GM12878 (cell line): Measurements from ENCODE around the gene CRTC2. TPM values are rescaled to one million over a fixed set of nuclear protein-coding genes. Genes with fewer than 3 reads are reported as not detected.

ENCODE experiments used
- ATAC-seq: fragments of 200-7000 bp; cut with Tn5 transposase; 3 replicates; pipeline ENCODE4 v1.9.1; 2020; ENCODE audit warnings: mild to moderate bottlenecking, moderate library complexity
- BruUV-seq: library from RNA; stranded (reverse); fragments of 400-500 nt; replicated peaks from 2 replicates; lab custom pipeline; 2021; lab: Mats Ljungman, UMichigan
- CTCF ChIA-PET: fragments of 300-600 bp; sonication (Branson Sonifier 250); formaldehyde crosslinking; extraction: SDS; loops from one replicate; lab custom pipeline; 2021; ENCODE audit warnings: inconsistent platforms; lab: Yijun Ruan, JAX
- POLR2A ChIA-PET: fragments of 350-600 bp; formaldehyde crosslinking; extraction: SDS; loops from one replicate; lab custom pipeline; 2021; ENCODE audit warnings: inconsistent platforms; lab: Charles Lee
- RAD21 ChIA-PET: fragments of 300-600 bp; sonication (Branson Sonifier 250); formaldehyde crosslinking; loops from one replicate; lab custom pipeline; 2023; ENCODE audit warnings: antibody characterized with exemption; ENCODE audit not compliant: unreplicated experiment; lab: Charles Lee
- SMC1A ChIA-PET: fragments of 300-600 bp; sonication (Branson Sonifier 250); formaldehyde crosslinking; loops from one replicate; lab custom pipeline; 2023; ENCODE audit not compliant: unreplicated experiment, uncharacterized antibody; lab: Charles Lee
- DNase-seq: peaks from one replicate; pipeline ENCODE4 v3.0.0-alpha.2; 2011; ENCODE audit warnings: low read depth, low spot score
- FAIRE-seq: peaks from 3 replicates; lab custom pipeline; 2011; peaks lifted over from hg19 to GRCh38; lab: Jason Lieb, UNC
- H2AFZ ChIP-seq: 2 replicates; pipeline ENCODE4 v1.6.0; 2011; ENCODE audit warnings: low read depth, low read length, control low read depth; ENCODE audit not compliant: control insufficient read depth
- H3K27ac ChIP-seq: 2 replicates; pipeline ENCODE4 v1.5.1; 2011; ENCODE audit warnings: control low read depth; ENCODE audit not compliant: control insufficient read depth, insufficient read depth
- H3K27me3 ChIP-seq, 2 experiments: replicated peaks in 1 of 2; 2 replicates each; pipeline versions ENCODE4 v1.6.0 to v1.6.1; 2011; ENCODE audit warnings: low read length in 1 of 2; ENCODE audit not compliant: control insufficient read depth in 2 of 2, insufficient read depth in 2 of 2
- H3K36me3 ChIP-seq, 2 experiments: 2 replicates each; pipeline ENCODE4 v1.5.1; 2011; ENCODE audit warnings: low read length in 1 of 2; ENCODE audit not compliant: control insufficient read depth in 2 of 2, insufficient read depth in 2 of 2
- H3K4me1 ChIP-seq: 2 replicates; pipeline ENCODE4 v1.6.1; 2011; ENCODE audit warnings: mild to moderate bottlenecking, low read length, moderate library complexity, mixed read lengths; ENCODE audit not compliant: control insufficient read depth, insufficient read depth
- H3K4me2 ChIP-seq: 2 replicates; pipeline ENCODE4 v1.6.0; 2011; ENCODE audit warnings: control low read depth; ENCODE audit not compliant: control insufficient read depth, insufficient read depth
- H3K4me3 ChIP-seq: fragments of 200-600 bp; sonication (generic); 2 replicates; pipeline ENCODE4 v1.5.1; 2016
- H3K79me2 ChIP-seq: 2 replicates; pipeline ENCODE4 v1.6.0; 2011; ENCODE audit warnings: low read length; ENCODE audit not compliant: control insufficient read depth, insufficient read depth
- H3K9ac ChIP-seq: 2 replicates; pipeline ENCODE4 v1.8.0; 2011; ENCODE audit warnings: low read length, control low read depth, mixed read lengths; ENCODE audit not compliant: control insufficient read depth, insufficient read depth
- H3K9me3 ChIP-seq: replicated peaks from 3 replicates; pipeline ENCODE4 v1.5.1; 2011; ENCODE audit warnings: mild to moderate bottlenecking, low read length; ENCODE audit not compliant: control insufficient read depth, insufficient read depth
- H4K20me1 ChIP-seq: 2 replicates; pipeline ENCODE4 v1.6.0; 2011; ENCODE audit not compliant: control insufficient read depth, insufficient read depth
- JUNB ChIP-seq: IDR thresholded peaks from 2 replicates; pipeline ENCODE4 v1.6.1; 2016; ENCODE audit warnings: antibody characterized with exemption, mild to moderate bottlenecking
- MEF2B ChIP-seq: fragments of 450-650 bp; IDR thresholded peaks from 2 replicates; pipeline ENCODE4 v1.6.1; 2018; ENCODE audit warnings: mild to moderate bottlenecking, moderate library complexity; ENCODE audit not compliant: partially characterized antibody, poor library complexity, severe bottlenecking
- MYB ChIP-seq: fragments of 150-350 bp; IDR thresholded peaks from 2 replicates; pipeline ENCODE4 v1.6.1; 2014; ENCODE audit warnings: mild to moderate bottlenecking, low read depth, low read length, borderline replicate concordance
- TCF3 ChIP-seq: IDR thresholded peaks from 2 replicates; pipeline ENCODE4 v1.6.1; 2012; ENCODE audit warnings: low read depth, mild to moderate bottlenecking, low read length, borderline replicate concordance; ENCODE audit not compliant: insufficient read depth
- ZNF384 ChIP-seq: IDR thresholded peaks from 2 replicates; pipeline ENCODE4 v1.6.1; 2012; ENCODE audit warnings: low read depth, mild to moderate bottlenecking, low read length, improper control_type of control experiment, borderline replicate concordance
- WGBS: methylation state at CpG from one replicate; pipeline ENCODE4 v1.1.6; 2016; ENCODE audit warnings: low lambda C conversion rate; ENCODE audit not compliant: insufficient replicate concordance, insufficient coverage; ENCODE audit errors: missing lambda C conversion rate; 5-methylcytosine and 5-hydroxymethylcytosine counted together
- in situ Hi-C: fragments of 300-500 bp; cut with MboI; formaldehyde crosslinking; loops from 9 replicates; pipeline ENCODE4 v1.14.3; 2018; ENCODE audit warnings: mixed read lengths
- intact Hi-C: fragments of 100-400 bp; cut with micrococcal nuclease; formaldehyde crosslinking; loops from one replicate; pipeline ENCODE4 v1.14.2; 2022; ENCODE audit not compliant: unreplicated experiment
- polyA plus RNA-seq, 11 experiments: library from polyadenylated mRNA; depleted of rRNA in 4 of 11; unstranded in 6 of 11; stranded (reverse) in 5 of 11; fragments of >200 nt; fragmentation: Nextera tagmentation in 4 of 11; fragmentation: Illumina TruSeq in 1 of 11; extraction: Ambion mirVana in 4 of 11; extraction: Trizol in 1 of 11; gene quantifications; 1 replicate in 1 of 11; 2 replicates in 10 of 11; pipeline versions ENCODE4 v1.2.1 to v1.2.3, GENCODE V29; 2011 to 2016; ENCODE audit warnings: inconsistent platforms in 2 of 11, missing spikeins in 2 of 11, low read depth in 1 of 11
- total RNA-seq, 4 experiments: library from RNA; depleted of rRNA in 3 of 4; stranded (reverse); fragments of >200 nt in 3 of 4; fragmentation: Illumina TruSeq in 1 of 4; extraction: Trizol in 1 of 4; gene quantifications; 2 replicates each; pipeline versions ENCODE4 v1.2.1 to v1.2.3, GENCODE V29; 2013 to 2021

Gene CRTC2
- total and polyA plus RNA-seq, 10 of the 15 experiments (the other 5 are each of a cell fraction or from before 2014, with no cell fraction given) = 5.1 to 57.9 (median 32.7) TPM

GRCh38 chr1:153956997-153957715, 1.3 kb downstream of the CRTC2 start:
- intact Hi-C loops (no loop called here), in situ Hi-C loops (no loop called here)
- WGBS = 1% methylated on average over 6 of the region's 6 CpGs
- Histone ChIP-seq H3K27me3 (no peaks in the 10 kb centered on the region), H3K79me2 (peaks cover 64% of the 10 kb centered on the region), H3K9me3 (no peaks in the 10 kb centered on the region), H4K20me1 (peaks cover 12% of the 10 kb centered on the region; the same call in 1 of the 2 replicates), H3K4me1 (peaks cover 12% of the 10 kb centered on the region; the same call in 1 of the 2 replicates), H2AFZ (peak overlapping the region; percentile 10; the same call in 1 of the 2 replicates), H3K9ac (peak overlapping the region; percentile 64), H3K4me3 (peak overlapping the region; percentile 89), H3K4me2 (peak overlapping the region; percentile 96), H3K36me3 (peaks cover 24 to 27% of the 10 kb centered on the region in 2 experiments), H3K27ac (peak overlapping the region; percentile 93)
- ChIA-PET RAD21 (interaction anchor here (1.1 to 2.2 kb wide), 5 partner anchors 10 to 135 kb away, joined by 3 to 10 read pairs (median 7); partner anchors contain the start of genes CREB3L4, DENND4B and JTB), CTCF (interaction anchor here (0.9 to 5.0 kb wide), 6 partner anchors 9 to 160 kb away, joined by 3 to 27 read pairs (median 6); partner anchors contain the start of genes CREB3L4, DENND4B, JTB and RAB13), SMC1A (interaction anchor here (0.8 to 6.9 kb wide), 11 partner anchors 8 to 288 kb away, joined by 3 to 31 read pairs (median 4); partner anchors contain the start of genes CREB3L4 and RAB13), POLR2A (interaction anchor here (0.7 to 5.5 kb wide), 8 partner anchors 9 to 358 kb away, joined by 3 to 38 read pairs (median 6); partner anchors contain the start of genes CREB3L4, DENND4B, GATAD2B and JTB)
- peak; percentile 57; the same call in 1 of the 2 replicates for TF ChIP-seq ZNF384
- TF ChIP-seq JUNB = 0 out of 2 replicates have a peak, but pooled peaks have one; percentile 14
- TF ChIP-seq MEF2B = peak; percentile 72
- no peak for TF ChIP-seq MYB
- no peak for TF ChIP-seq TCF3
- no TSS peak for BruUV-seq
- ATAC-seq (no peak), DNase-seq (no peak), FAIRE-seq (no peak)
